ENCODE data around the gene SLC22A13.
"Not testable (repeated sequence)": the region's sequence is repeated elsewhere in the genome, so short reads cannot be mapped to it uniquely, and the experiment has no call there.

The SLC22A13 gene

DNA sequence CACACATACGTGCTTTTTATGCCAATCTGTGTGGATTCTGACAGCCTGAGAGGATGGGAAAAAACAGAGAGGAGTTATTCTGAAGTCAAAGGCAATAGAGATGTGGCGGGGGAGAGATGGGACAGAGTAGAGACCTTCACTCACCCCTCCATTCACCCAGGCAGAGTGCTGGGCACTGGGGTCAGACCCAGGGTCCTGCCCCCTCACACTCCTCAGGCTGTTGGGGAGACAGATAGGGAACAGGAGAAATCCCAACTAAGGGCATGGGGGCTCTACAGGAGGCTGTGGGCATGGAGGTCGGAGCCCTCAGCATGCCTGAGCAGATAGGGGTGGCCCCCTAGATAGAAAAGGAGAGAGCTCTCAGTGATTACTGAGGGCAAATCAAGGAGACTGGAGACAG is 46.7 kb downstream of the SLC22A13 start:
- Histone ChIP-seq H3K9ac (ENCODE audit: low read length) (no peak overlapping the region), H3K9me3 (ENCODE audit: control insufficient read depth, low read length) (no peaks in the 10 kb centered on the region), H3K36me3 (ENCODE audit: control insufficient read depth, insufficient read depth, low read length) (no peaks in the 10 kb centered on the region), H3K4me3 (ENCODE audit: low read length) (no peak overlapping the region), H3K4me1 (ENCODE audit: control insufficient read depth, insufficient read depth, low read length) (peaks cover 9% of the 10 kb centered on the region), H3K27me3 (ENCODE audit: control insufficient read depth, insufficient read depth, low read length) (peaks cover 4% of the 10 kb centered on the region)

DNA sequence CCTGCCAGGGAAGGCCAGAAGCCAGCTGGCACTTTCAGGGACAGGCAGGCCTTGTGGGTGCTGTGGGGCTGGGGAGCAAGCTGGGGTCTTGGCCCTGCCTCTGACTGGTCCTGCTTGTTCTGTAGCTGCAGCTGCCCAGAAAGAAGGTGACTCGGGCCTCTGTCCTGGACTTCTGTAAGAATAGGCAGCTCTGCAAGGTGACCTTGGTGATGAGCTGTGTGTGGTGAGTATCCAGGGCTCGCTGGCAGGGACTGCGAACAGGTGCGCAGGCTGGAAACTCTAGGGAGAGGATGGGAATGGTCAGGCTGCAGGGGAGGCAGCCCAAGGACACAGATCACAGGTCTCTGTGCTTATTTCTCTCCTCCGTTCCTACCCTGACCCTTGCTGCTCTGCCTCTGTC is 47.7 kb downstream of the SLC22A13 start:
- Histone ChIP-seq H3K4me1 (ENCODE audit: control insufficient read depth, insufficient read depth, low read length) (peaks cover 9% of the 10 kb centered on the region), H3K9ac (ENCODE audit: low read length) (no peak overlapping the region), H3K36me3 (ENCODE audit: control insufficient read depth, insufficient read depth, low read length) (no peaks in the 10 kb centered on the region), H3K4me3 (ENCODE audit: low read length) (no peak overlapping the region), H3K9me3 (ENCODE audit: control insufficient read depth, low read length) (no peaks in the 10 kb centered on the region), H3K27me3 (ENCODE audit: control insufficient read depth, insufficient read depth, low read length) (peaks cover 4% of the 10 kb centered on the region)

GRCh38 chr3:38313695-38314094 is 48.1 kb downstream of the SLC22A13 start:
- no peak overlapping the region for H3K4me3 ChIP-seq (ENCODE audit: low read length)
- H3K9ac ChIP-seq (ENCODE audit: low read length) = no peak overlapping the region
- H3K4me1 ChIP-seq (ENCODE audit: control insufficient read depth, insufficient read depth, low read length) = peaks cover 9% of the 10 kb centered on the region
- no peaks in the 10 kb centered on the region for H3K9me3 ChIP-seq (ENCODE audit: control insufficient read depth, low read length)
- no peaks in the 10 kb centered on the region for H3K36me3 ChIP-seq (ENCODE audit: control insufficient read depth, insufficient read depth, low read length)
- H3K27me3 ChIP-seq (ENCODE audit: control insufficient read depth, insufficient read depth, low read length) = peaks cover 4% of the 10 kb centered on the region

GRCh38 chr3:38314112-38314763 is 48.6 kb downstream of the SLC22A13 start:
- H3K9ac ChIP-seq (ENCODE audit: low read length) = no peak overlapping the region
- H3K27me3 ChIP-seq (ENCODE audit: control insufficient read depth, insufficient read depth, low read length) = peaks cover 4% of the 10 kb centered on the region
- H3K9me3 ChIP-seq (ENCODE audit: control insufficient read depth, low read length) = no peaks in the 10 kb centered on the region
- H3K36me3 ChIP-seq (ENCODE audit: control insufficient read depth, insufficient read depth, low read length) = no peaks in the 10 kb centered on the region
- H3K4me1 ChIP-seq (ENCODE audit: control insufficient read depth, insufficient read depth, low read length) = peaks cover 9% of the 10 kb centered on the region
- no peak overlapping the region for H3K4me3 ChIP-seq (ENCODE audit: low read length)

DNA sequence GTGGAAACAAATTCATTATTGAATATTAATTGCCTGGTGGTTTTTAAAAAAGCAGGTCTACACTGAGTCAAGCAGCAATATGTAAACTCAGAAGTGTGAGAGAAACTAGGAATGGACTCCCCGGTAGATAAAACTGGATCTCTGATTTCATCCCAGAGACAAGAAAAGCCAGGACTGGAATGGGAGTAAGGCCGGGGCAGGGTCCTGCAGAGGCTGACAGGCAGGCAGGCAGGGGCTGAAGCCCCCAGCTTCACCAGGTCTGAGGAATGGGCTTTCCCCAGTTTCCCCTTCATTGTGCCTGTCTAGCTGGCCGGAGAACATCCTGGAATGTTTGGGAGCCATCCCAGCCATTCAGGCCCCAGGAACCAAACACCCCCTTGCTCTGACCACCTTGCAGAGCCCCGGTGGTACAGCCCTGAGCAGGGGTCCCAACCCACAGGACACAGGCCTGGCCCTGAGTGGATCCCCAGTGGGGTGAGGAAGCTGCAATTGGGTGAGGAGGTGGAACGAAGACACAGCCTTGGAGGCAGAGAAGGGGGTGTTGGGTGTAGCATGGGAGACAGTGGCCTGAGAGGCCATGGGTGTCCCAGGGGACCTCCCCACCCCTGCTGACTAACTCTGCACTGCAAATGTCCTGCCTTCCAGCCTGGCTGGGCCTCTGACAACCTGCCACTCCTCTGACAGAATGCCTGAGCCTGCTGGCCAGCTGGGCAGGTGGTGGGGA is 49.3 kb downstream of the SLC22A13 start:
- H3K4me3 ChIP-seq (ENCODE audit: low read length) = no peak overlapping the region
- H3K36me3 ChIP-seq (ENCODE audit: control insufficient read depth, insufficient read depth, low read length) = no peaks in the 10 kb centered on the region
- peaks cover 4% of the 10 kb centered on the region for H3K27me3 ChIP-seq (ENCODE audit: control insufficient read depth, insufficient read depth, low read length)
- H3K4me1 ChIP-seq (ENCODE audit: control insufficient read depth, insufficient read depth, low read length) = peaks cover 9% of the 10 kb centered on the region
- H3K9me3 ChIP-seq (ENCODE audit: control insufficient read depth, low read length) = no peaks in the 10 kb centered on the region
- no peak overlapping the region for H3K9ac ChIP-seq (ENCODE audit: low read length)

- peaks cover 9% of the 10 kb centered on the region for H3K4me1 ChIP-seq (ENCODE audit: control insufficient read depth, insufficient read depth, low read length)
- no peaks in the 10 kb centered on the region for H3K36me3 ChIP-seq (ENCODE audit: control insufficient read depth, insufficient read depth, low read length)
- no peaks in the 10 kb centered on the region for H3K9me3 ChIP-seq (ENCODE audit: control insufficient read depth, low read length)
- H3K4me3 ChIP-seq (ENCODE audit: low read length) = no peak overlapping the region
- H3K27me3 ChIP-seq (ENCODE audit: control insufficient read depth, insufficient read depth, low read length) = peaks cover 4% of the 10 kb centered on the region
- H3K9ac ChIP-seq (ENCODE audit: low read length) = no peak overlapping the region
Observed at GRCh38 chr3:38315488-38316230, 50.0 kb downstream of the SLC22A13 start.

- H3K4me3 ChIP-seq (ENCODE audit: low read length) = no peak overlapping the region
- H3K4me1 ChIP-seq (ENCODE audit: control insufficient read depth, insufficient read depth, low read length) = peaks cover 9% of the 10 kb centered on the region
Observed at GRCh38 chr3:38316356-38317191, 51.0 kb downstream of the SLC22A13 start.

DNA sequence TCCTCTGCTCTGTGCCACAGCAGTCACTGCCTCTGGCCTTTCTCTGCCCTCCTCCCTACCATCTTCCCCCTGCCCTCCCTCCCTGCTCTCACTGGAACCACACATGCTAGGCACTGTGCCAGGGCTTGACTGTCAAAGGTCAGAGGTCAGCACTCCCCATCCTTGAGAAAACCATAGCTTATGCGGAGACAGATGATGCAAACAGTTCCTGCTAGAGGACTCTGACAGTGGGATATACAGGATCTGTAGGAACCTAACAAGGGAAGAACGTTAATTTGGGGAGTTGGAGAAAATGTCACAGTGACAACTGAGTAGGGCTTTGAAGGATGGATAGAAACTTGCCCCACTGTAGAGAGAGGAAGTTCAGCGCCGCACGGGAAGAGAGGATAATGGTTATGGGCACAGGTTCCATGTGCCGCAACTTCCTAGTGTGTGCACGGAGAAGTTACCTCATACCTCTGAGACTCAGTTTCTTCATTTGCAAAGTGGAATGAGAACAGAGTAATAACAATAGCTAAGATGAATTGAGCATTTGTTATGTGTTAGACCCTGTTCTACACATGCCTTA is 51.7 kb downstream of the SLC22A13 start:
- peaks cover 9% of the 10 kb centered on the region for H3K4me1 ChIP-seq (ENCODE audit: control insufficient read depth, insufficient read depth, low read length)

More at GRCh38 chr3:38316356-38317191, 51.0 kb downstream of the SLC22A13 start:
- Histone ChIP-seq H3K27me3 (ENCODE audit: control insufficient read depth, insufficient read depth, low read length) (peaks cover 4% of the 10 kb centered on the region), H3K36me3 (ENCODE audit: control insufficient read depth, insufficient read depth, low read length) (no peaks in the 10 kb centered on the region), H3K9ac (ENCODE audit: low read length) (no peak overlapping the region), H3K9me3 (ENCODE audit: control insufficient read depth, low read length) (no peaks in the 10 kb centered on the region)

DNA sequence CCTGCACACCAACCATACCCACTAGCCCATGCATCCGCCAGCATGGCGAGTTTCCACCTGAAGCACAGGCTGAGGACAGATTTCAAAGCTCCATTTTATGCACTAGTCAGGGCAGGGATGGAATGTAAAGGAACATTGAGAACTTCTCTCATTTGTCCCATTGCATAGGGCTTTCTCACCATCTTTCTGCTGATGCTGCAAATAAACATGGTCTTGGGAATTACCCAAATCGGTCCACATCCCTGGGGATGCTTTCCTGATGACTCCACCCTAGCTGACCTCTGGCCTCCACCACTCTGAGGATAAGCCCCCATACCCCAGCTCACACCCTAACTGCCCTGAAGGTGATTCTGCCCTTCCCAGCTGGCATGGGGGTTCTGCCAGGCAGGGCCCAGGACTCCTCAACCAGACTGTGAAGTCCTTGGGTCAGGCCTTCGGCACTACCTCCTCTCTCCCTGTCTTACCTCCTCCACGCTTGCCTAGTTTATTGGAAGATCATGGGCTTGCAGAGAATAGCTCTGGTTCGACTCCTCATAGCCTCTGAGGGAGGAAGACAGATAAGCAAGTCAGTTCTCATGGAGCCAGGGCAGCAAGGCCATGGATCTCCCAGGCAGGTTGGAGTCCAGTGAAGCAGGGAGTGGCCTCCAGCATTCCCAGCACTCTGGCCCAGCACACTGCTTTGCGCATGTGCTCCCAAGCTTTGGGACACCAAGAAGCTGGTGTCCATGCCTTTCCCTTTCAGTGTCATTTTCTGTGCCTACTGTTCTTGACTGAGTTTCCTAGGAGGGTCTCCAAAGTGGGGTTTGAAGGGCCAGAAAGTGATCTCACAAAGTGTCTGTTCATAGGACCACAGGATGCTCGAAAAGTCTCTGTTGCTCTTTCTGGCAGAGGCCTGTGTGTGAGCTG is 53.4 kb downstream of the SLC22A13 start:
- Histone ChIP-seq H3K9ac (ENCODE audit: low read length) (no peak overlapping the region), H3K4me1 (ENCODE audit: control insufficient read depth, insufficient read depth, low read length) (peaks cover 9% of the 10 kb centered on the region), H3K36me3 (ENCODE audit: control insufficient read depth, insufficient read depth, low read length) (no peaks in the 10 kb centered on the region), H3K27me3 (ENCODE audit: control insufficient read depth, insufficient read depth, low read length) (peaks cover 4% of the 10 kb centered on the region), H3K9me3 (ENCODE audit: control insufficient read depth, low read length) (no peaks in the 10 kb centered on the region), H3K4me3 (ENCODE audit: low read length) (no peak overlapping the region)

More for the DNA sequence above, 51.7 kb downstream of the SLC22A13 start:
- no peaks in the 10 kb centered on the region for H3K36me3 ChIP-seq (ENCODE audit: control insufficient read depth, insufficient read depth, low read length)
- no peak overlapping the region for H3K4me3 ChIP-seq (ENCODE audit: low read length)
- peaks cover 4% of the 10 kb centered on the region for H3K27me3 ChIP-seq (ENCODE audit: control insufficient read depth, insufficient read depth, low read length)
- no peaks in the 10 kb centered on the region for H3K9me3 ChIP-seq (ENCODE audit: control insufficient read depth, low read length)
- no peak overlapping the region for H3K9ac ChIP-seq (ENCODE audit: low read length)

- not testable (repeated sequence) for H3K4me1 ChIP-seq (ENCODE audit: control insufficient read depth, insufficient read depth, low read length); H3K9ac ChIP-seq (ENCODE audit: low read length); H3K27me3 ChIP-seq (ENCODE audit: control insufficient read depth, insufficient read depth, low read length)
Observed at GRCh38 chr3:38320638-38321037, 55.0 kb downstream of the SLC22A13 start.

GRCh38 chr3:38323060-38323459 is 57.4 kb downstream of the SLC22A13 start:
- H3K27me3 ChIP-seq (ENCODE audit: control insufficient read depth, insufficient read depth, low read length) = no peaks in the 10 kb centered on the region
- no peak overlapping the region for H3K9ac ChIP-seq (ENCODE audit: low read length)

More at GRCh38 chr3:38320638-38321037, 55.0 kb downstream of the SLC22A13 start:
- H3K4me3 ChIP-seq (ENCODE audit: low read length); H3K9me3 ChIP-seq (ENCODE audit: control insufficient read depth, low read length); H3K36me3 ChIP-seq (ENCODE audit: control insufficient read depth, insufficient read depth, low read length): not testable (repeated sequence)

More at GRCh38 chr3:38323060-38323459, 57.4 kb downstream of the SLC22A13 start:
- no peaks in the 10 kb centered on the region for H3K36me3 ChIP-seq (ENCODE audit: control insufficient read depth, insufficient read depth, low read length)
- no peaks in the 10 kb centered on the region for H3K9me3 ChIP-seq (ENCODE audit: control insufficient read depth, low read length)
- H3K4me3 ChIP-seq (ENCODE audit: low read length) = no peak overlapping the region
- no peaks in the 10 kb centered on the region for H3K4me1 ChIP-seq (ENCODE audit: control insufficient read depth, insufficient read depth, low read length)
